ENCODE results near the gene TP73. TPM values are rescaled to one million over a fixed set of nuclear protein-coding genes. Genes with fewer than 3 reads are reported as not detected.

The TP73 gene
- total RNA-seq, 1 experiment from 2014 or later, result 10.0 TPM

GRCh38 chr1:3773572-3774275, 121.4 kb downstream of the TP73 start:
- ChIA-PET POLR2A (ENCODE audit: low non-redundant PET) (no interaction called here), CTCF (no interaction called here)
- no TSS peak for BruUV-seq (replicated peaks)
- no peak for DNase-seq (ENCODE audit: low spot score)
- no peak overlapping the region for H3K4me3 ChIP-seq (ENCODE audit: low read depth, low read length, poor library complexity, severe bottlenecking)
- no peaks in the 10 kb centered on the region for H3K27me3 ChIP-seq (replicated peaks; ENCODE audit: insufficient read depth, low read depth, low read length, poor library complexity)
- no peaks in the 10 kb centered on the region for H3K9me3 ChIP-seq (ENCODE audit: low read depth, low read length, poor library complexity, severe bottlenecking)
- H3K27ac ChIP-seq (ENCODE audit: low read depth, low read length, poor library complexity, severe bottlenecking), result no peak overlapping the region
- TF ChIP-seq CTCF (conservative IDR thresholded peaks at IDR 0.05; ENCODE audit: low read depth, low read length), result no peak
- no peak for TF ChIP-seq EZH2 (IDR thresholded peaks at IDR 0.05; ENCODE audit: borderline replicate concordance, low read depth, low read length, poor library complexity, severe bottlenecking)
- H3K36me3 ChIP-seq (ENCODE audit: insufficient read depth, low read length, poor library complexity, severe bottlenecking), result peaks cover 2% of the 10 kb centered on the region
- peaks cover 9% of the 10 kb centered on the region for H3K4me1 ChIP-seq (ENCODE audit: insufficient read depth, low read length, poor library complexity, severe bottlenecking)
- intact Hi-C loops (cut with micrococcal nuclease; ENCODE audit: unreplicated experiment), result no loop called here

GRCh38 chr1:3774276-3774945, 122.1 kb downstream of the TP73 start:
- Histone ChIP-seq H3K27ac (ENCODE audit: low read depth, low read length, poor library complexity, severe bottlenecking) (no peak overlapping the region), H3K4me1 (ENCODE audit: insufficient read depth, low read length, poor library complexity, severe bottlenecking) (peaks cover 9% of the 10 kb centered on the region)
- no peak for DNase-seq (ENCODE audit: low spot score)

GRCh38 chr1:3774946-3775489, 122.7 kb downstream of the TP73 start:
- no TSS peak for BruUV-seq (replicated peaks)
- H3K4me1 ChIP-seq (ENCODE audit: insufficient read depth, low read length, poor library complexity, severe bottlenecking), result peaks cover 9% of the 10 kb centered on the region
- ChIA-PET POLR2A (ENCODE audit: low non-redundant PET) (no interaction called here), CTCF (interaction anchor here (0.6 kb wide), 1 partner anchor 8 kb away, joined by 10 read pairs; no protein-coding TSS in a partner anchor)
- H3K36me3 ChIP-seq (ENCODE audit: insufficient read depth, low read length, poor library complexity, severe bottlenecking), result peaks cover 15% of the 10 kb centered on the region
- no peak for DNase-seq (ENCODE audit: low spot score)
- TF ChIP-seq EZH2 (IDR thresholded peaks at IDR 0.05; ENCODE audit: borderline replicate concordance, low read depth, low read length, poor library complexity, severe bottlenecking), result no peak
- TF ChIP-seq CTCF (conservative IDR thresholded peaks at IDR 0.05; ENCODE audit: low read depth, low read length), result no peak
- no peak overlapping the region for H3K27ac ChIP-seq (ENCODE audit: low read depth, low read length, poor library complexity, severe bottlenecking)
- no peaks in the 10 kb centered on the region for H3K27me3 ChIP-seq (replicated peaks; ENCODE audit: insufficient read depth, low read depth, low read length, poor library complexity)
- H3K4me3 ChIP-seq (ENCODE audit: low read depth, low read length, poor library complexity, severe bottlenecking), result no peak overlapping the region
- no peaks in the 10 kb centered on the region for H3K9me3 ChIP-seq (ENCODE audit: low read depth, low read length, poor library complexity, severe bottlenecking)
- intact Hi-C loops (cut with micrococcal nuclease; ENCODE audit: unreplicated experiment), result no loop called here

More at GRCh38 chr1:3774276-3774945, 122.1 kb downstream of the TP73 start:
- TF ChIP-seq CTCF (conservative IDR thresholded peaks at IDR 0.05; ENCODE audit: low read depth, low read length) (no peak), EZH2 (IDR thresholded peaks at IDR 0.05; ENCODE audit: borderline replicate concordance, low read depth, low read length, poor library complexity, severe bottlenecking) (no peak)
- no peak overlapping the region for H3K4me3 ChIP-seq (ENCODE audit: low read depth, low read length, poor library complexity, severe bottlenecking)
- H3K36me3 ChIP-seq (ENCODE audit: insufficient read depth, low read length, poor library complexity, severe bottlenecking), result peaks cover 9% of the 10 kb centered on the region
- ChIA-PET POLR2A (ENCODE audit: low non-redundant PET) (no interaction called here), CTCF (interaction anchor here (0.6 kb wide), 1 partner anchor 9 kb away, joined by 10 read pairs; no protein-coding TSS in a partner anchor)
- H3K27me3 ChIP-seq (replicated peaks; ENCODE audit: insufficient read depth, low read depth, low read length, poor library complexity), result no peaks in the 10 kb centered on the region
- intact Hi-C loops (cut with micrococcal nuclease; ENCODE audit: unreplicated experiment), result no loop called here
- H3K9me3 ChIP-seq (ENCODE audit: low read depth, low read length, poor library complexity, severe bottlenecking), result no peaks in the 10 kb centered on the region
- BruUV-seq (replicated peaks), result no TSS peak

Measured in A673 (cell line).